ENCODE results near the gene ZNF546. TPM values are rescaled to one million over a fixed set of nuclear protein-coding genes. Genes with fewer than 3 reads are reported as not detected.

ZNF546 gene
- total RNA-seq, 2 donors from 2014 or later: 3.9 to 4.3 TPM

DNA sequence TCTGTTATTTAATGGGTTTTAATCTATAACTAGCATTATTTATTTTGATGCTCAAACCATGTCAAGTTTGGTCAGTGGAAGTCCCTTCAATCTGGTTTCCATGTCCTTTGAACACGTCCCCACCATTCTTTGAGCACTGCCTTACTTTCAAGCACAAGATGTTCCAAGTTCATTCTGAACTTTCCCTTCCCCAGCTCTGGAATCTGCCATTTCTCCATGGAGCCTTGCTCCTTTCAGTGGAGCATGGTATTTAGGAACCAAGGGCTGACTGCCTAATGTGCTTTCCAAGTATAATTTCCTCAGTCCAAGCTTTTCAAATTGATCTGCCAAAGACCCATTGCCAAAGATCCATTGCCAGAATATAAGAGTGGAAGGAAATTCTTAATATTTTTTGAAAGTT, 1.1 kb upstream of the ZNF546 start:
- no peak for DNase-seq (ENCODE audit: low spot score)
- H3K27me3 ChIP-seq: no peaks in the 10 kb centered on the region
- H3K4me1 ChIP-seq: peaks cover 2 to 17% of the 10 kb centered on the region in 2 donors
- no peak overlapping the region for H3K27ac ChIP-seq
- TF ChIP-seq, protein P1, sequence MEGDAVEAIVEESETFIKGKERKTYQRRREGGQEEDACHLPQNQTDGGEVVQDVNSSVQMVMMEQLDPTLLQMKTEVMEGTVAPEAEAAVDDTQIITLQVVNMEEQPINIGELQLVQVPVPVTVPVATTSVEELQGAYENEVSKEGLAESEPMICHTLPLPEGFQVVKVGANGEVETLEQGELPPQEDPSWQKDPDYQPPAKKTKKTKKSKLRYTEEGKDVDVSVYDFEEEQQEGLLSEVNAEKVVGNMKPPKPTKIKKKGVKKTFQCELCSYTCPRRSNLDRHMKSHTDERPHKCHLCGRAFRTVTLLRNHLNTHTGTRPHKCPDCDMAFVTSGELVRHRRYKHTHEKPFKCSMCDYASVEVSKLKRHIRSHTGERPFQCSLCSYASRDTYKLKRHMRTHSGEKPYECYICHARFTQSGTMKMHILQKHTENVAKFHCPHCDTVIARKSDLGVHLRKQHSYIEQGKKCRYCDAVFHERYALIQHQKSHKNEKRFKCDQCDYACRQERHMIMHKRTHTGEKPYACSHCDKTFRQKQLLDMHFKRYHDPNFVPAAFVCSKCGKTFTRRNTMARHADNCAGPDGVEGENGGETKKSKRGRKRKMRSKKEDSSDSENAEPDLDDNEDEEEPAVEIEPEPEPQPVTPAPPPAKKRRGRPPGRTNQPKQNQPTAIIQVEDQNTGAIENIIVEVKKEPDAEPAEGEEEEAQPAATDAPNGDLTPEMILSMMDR (IDR thresholded peaks at IDR 0.05): no peak
- peak overlapping the region; percentile 72 to 81 for H3K4me3 ChIP-seq
- H3K36me3 ChIP-seq: no peaks in the 10 kb centered on the region
- H3K9me3 ChIP-seq: no peaks in the 10 kb centered on the region

GRCh38 chr19:39996218-39996810, 546 bp upstream of the ZNF546 start:
- H3K4me1 ChIP-seq: peaks cover 2 to 17% of the 10 kb centered on the region in 2 donors
- peak overlapping the region; percentile 92 to 93 for H3K27ac ChIP-seq
- peak overlapping the region; percentile 72 to 81 for H3K4me3 ChIP-seq
- DNase-seq (ENCODE audit: low spot score): no peak
- no peaks in the 10 kb centered on the region for H3K36me3 ChIP-seq
- TF ChIP-seq, protein P1 (IDR thresholded peaks at IDR 0.05): no peak
- no peaks in the 10 kb centered on the region for H3K9me3 ChIP-seq
- H3K27me3 ChIP-seq: no peaks in the 10 kb centered on the region

GRCh38 chr19:39997638-39998216, 867 bp downstream of the ZNF546 start:
- Histone ChIP-seq H3K9me3 (no peaks in the 10 kb centered on the region), H3K36me3 (no peaks in the 10 kb centered on the region), H3K4me3 (peak overlapping the region; percentile 72 to 81), H3K27ac (peak overlapping the region; percentile 92 to 93), H3K27me3 (no peaks in the 10 kb centered on the region), H3K4me1 (peaks cover 2 to 17% of the 10 kb centered on the region in 2 donors)
- no peak for DNase-seq (ENCODE audit: low spot score)
- TF ChIP-seq, protein P1 (IDR thresholded peaks at IDR 0.05): no peak

- TF ChIP-seq, protein P1 (IDR thresholded peaks at IDR 0.05): no peak
- Histone ChIP-seq H3K4me1 (peaks cover 2 to 17% of the 10 kb centered on the region in 2 donors), H3K9me3 (no peaks in the 10 kb centered on the region), H3K36me3 (no peaks in the 10 kb centered on the region), H3K27me3 (no peaks in the 10 kb centered on the region), H3K27ac (no peak overlapping the region), H3K4me3 (no peak overlapping the region)
- no peak for DNase-seq (ENCODE audit: low spot score)
Observed at GRCh38 chr19:39998501-39998900, 1.6 kb downstream of the ZNF546 start.

DNA sequence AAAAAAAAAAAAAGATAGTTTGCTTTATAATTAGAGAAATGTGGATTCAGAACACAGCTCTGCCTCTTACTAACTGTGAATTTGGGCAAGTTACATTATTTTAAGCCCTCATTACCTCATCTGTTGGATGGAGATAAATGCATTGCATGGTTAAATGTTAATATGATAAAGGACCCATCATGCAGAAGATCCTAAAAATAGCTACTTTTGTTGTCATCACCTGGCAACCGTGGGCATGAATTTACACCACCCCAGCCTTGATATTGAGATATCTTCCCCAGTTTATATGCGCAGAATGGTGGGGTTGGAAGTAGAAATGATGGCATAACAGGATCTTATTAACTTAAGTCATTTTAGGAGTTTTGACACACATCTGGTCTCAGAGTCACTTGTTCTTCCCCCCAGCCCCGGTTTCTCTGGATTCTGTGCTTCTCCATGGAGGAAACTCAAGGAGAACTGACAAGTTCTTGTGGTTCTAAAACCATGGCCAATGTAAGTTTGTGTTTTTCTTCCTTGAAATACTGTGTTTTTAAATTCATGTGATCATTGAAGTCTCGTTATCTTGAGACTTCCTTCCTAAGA, 8.9 kb downstream of the ZNF546 start:
- peaks cover 0 to 14% of the 10 kb centered on the region in 2 donors for H3K4me1 ChIP-seq
- H3K4me3 ChIP-seq: no peak overlapping the region
- H3K27me3 ChIP-seq: no peaks in the 10 kb centered on the region
- peak overlapping the region in 1 of 2 donors; percentile 29 for H3K27ac ChIP-seq
- peaks cover 41% of the 10 kb centered on the region for H3K36me3 ChIP-seq
- peaks cover 0 to 19% of the 10 kb centered on the region in 2 donors for H3K9me3 ChIP-seq
- TF ChIP-seq, protein P1 (IDR thresholded peaks at IDR 0.05): no peak
- no peak for DNase-seq (ENCODE audit: low spot score)

Measured in right atrium auricular region (tissue), 2 donors.